H1 (cell line): Measurements from ENCODE around the gene MIOX. TPM values are rescaled to one million over a fixed set of nuclear protein-coding genes. Genes with fewer than 3 reads are reported as not detected.

Source experiments
- CTCF ChIA-PET: fragments of 300-600 bp; sonication (Branson Sonifier 250); formaldehyde crosslinking; loops from one replicate; lab custom pipeline; 2021; ENCODE audit not compliant: partially characterized antibody; lab: Charles Lee
- POLR2A ChIA-PET: fragments of 300-600 bp; sonication (Branson Sonifier 250); formaldehyde crosslinking; loops from one replicate; lab custom pipeline; 2021; ENCODE audit warnings: inconsistent platforms; ENCODE audit not compliant: partially characterized antibody; lab: Charles Lee
- DNase-seq, 2 experiments: peaks; one replicate each; pipeline versions ENCODE4 v3.0.0 to v3.0.0-alpha.2; 2010 to 2022; ENCODE audit warnings: low spot score in 2 of 2, low read depth in 1 of 2, mixed read lengths in 1 of 2
- FAIRE-seq: peaks from 2 replicates; lab custom pipeline; 2011; peaks lifted over from hg19 to GRCh38; lab: Jason Lieb, UNC
- H2AFZ ChIP-seq: 2 replicates; pipeline ENCODE4 v1.8.1; 2012; ENCODE audit warnings: low read length, inconsistent platforms
- H2AK5ac ChIP-seq: 2 replicates; pipeline ENCODE4 v1.6.1; 2013; ENCODE audit warnings: low read depth, low read length
- H2BK120ac ChIP-seq: replicated peaks from 2 replicates; pipeline ENCODE3; 2013; ENCODE audit warnings: low read depth, low read length, inconsistent platforms
- H2BK12ac ChIP-seq: 2 replicates; pipeline ENCODE4 v1.6.1; 2013; ENCODE audit warnings: low read depth, low read length
- H2BK15ac ChIP-seq: 2 replicates; pipeline ENCODE4 v1.6.1; 2013; ENCODE audit warnings: low read length
- H2BK20ac ChIP-seq: 2 replicates; pipeline ENCODE4 v1.6.1; 2013; ENCODE audit warnings: low read length
- H2BK5ac ChIP-seq: 2 replicates; pipeline ENCODE4 v1.6.1; 2013; ENCODE audit warnings: low read depth, low read length
- H3K14ac ChIP-seq: 2 replicates; pipeline ENCODE4 v1.6.1; 2013; ENCODE audit warnings: inconsistent platforms; ENCODE audit not compliant: insufficient read length
- H3K18ac ChIP-seq: 2 replicates; pipeline ENCODE4 v1.6.1; 2013; ENCODE audit warnings: low read length; ENCODE audit errors: extremely low read depth
- H3K23ac ChIP-seq: 2 replicates; pipeline ENCODE4 v1.6.1; 2013; ENCODE audit warnings: inconsistent platforms; ENCODE audit not compliant: insufficient read length
- H3K23me2 ChIP-seq: 2 replicates; pipeline ENCODE4 v1.6.1; 2013; ENCODE audit warnings: low read depth, low read length
- H3K27ac ChIP-seq: 2 replicates; pipeline ENCODE4 v1.6.1; 2011; ENCODE audit warnings: low read depth, low read length, inconsistent platforms
- H3K27me3 ChIP-seq, 4 experiments: replicated peaks in 1 of 4; 1 replicate in 1 of 4; 2 replicates in 3 of 4; pipeline versions ENCODE4 v1.6.1 to v1.8.1; 2011 to 2013; ENCODE audit warnings: low read length in 3 of 4, mild to moderate bottlenecking in 3 of 4, inconsistent platforms in 2 of 4, mixed read lengths in 2 of 4, moderate library complexity in 1 of 4; ENCODE audit not compliant: control insufficient read depth in 3 of 4, insufficient read depth in 3 of 4; ENCODE audit errors: extremely low read depth in 1 of 4
- H3K36me3 ChIP-seq, 4 experiments: 2 replicates each; pipeline versions ENCODE4 v1.6.1 to v1.8.1; 2011 to 2013; ENCODE audit warnings: mild to moderate bottlenecking in 4 of 4, low read length in 3 of 4, moderate library complexity in 2 of 4, control low read depth in 1 of 4, inconsistent platforms in 1 of 4; ENCODE audit not compliant: insufficient read depth in 4 of 4, control insufficient read depth in 2 of 4
- H3K4ac ChIP-seq: replicated peaks from 2 replicates; pipeline ENCODE3; 2013; ENCODE audit warnings: low read length, low read depth, mixed read lengths, inconsistent platforms; ENCODE audit not compliant: insufficient read length
- H3K4me1 ChIP-seq, 4 experiments: replicated peaks in 1 of 4; 1 replicate in 1 of 4; 2 replicates in 3 of 4; pipeline versions ENCODE4 v1.6.1 to v1.8.1; 2011 to 2013; ENCODE audit warnings: low read length in 3 of 4, inconsistent platforms in 2 of 4, mixed read lengths in 1 of 4; ENCODE audit not compliant: insufficient read depth in 4 of 4, control insufficient read depth in 3 of 4
- H3K4me2 ChIP-seq, 2 experiments: 2 replicates each; pipeline versions ENCODE4 v1.6.1 to v1.8.1; 2011 to 2013; ENCODE audit warnings: low read depth in 2 of 2, low read length in 2 of 2, control low read depth in 1 of 2, inconsistent platforms in 1 of 2, mild to moderate bottlenecking in 1 of 2; ENCODE audit not compliant: insufficient read depth in 1 of 2
- H3K4me3 ChIP-seq, 4 experiments: fragments of 200-600, 300-600 bp in 1 of 4; sonication (generic), shearing (Covaris generic), sonication (Bioruptor Twin) in 1 of 4; 2 replicates each; pipeline versions ENCODE4 v1.5.1 to v1.8.1; 2011 to 2016; ENCODE audit warnings: low read length in 4 of 4, low read depth in 3 of 4, control low read depth in 2 of 4, inconsistent platforms in 2 of 4, mild to moderate bottlenecking in 2 of 4, mixed read lengths in 1 of 4, moderate library complexity in 1 of 4; ENCODE audit not compliant: insufficient read depth in 2 of 4; ENCODE audit errors: extremely low read depth in 1 of 4
- H3K56ac ChIP-seq: replicated peaks from 2 replicates; pipeline ENCODE3; 2013; ENCODE audit warnings: low read depth, mild to moderate bottlenecking, mixed read lengths, low read length, inconsistent platforms; ENCODE audit not compliant: insufficient read length
- H3K79me1 ChIP-seq: 2 replicates; pipeline ENCODE4 v1.6.1; 2013; ENCODE audit warnings: low read depth, low read length, control low read depth
- H3K79me2 ChIP-seq, 2 experiments: 2 replicates each; pipeline versions ENCODE4 v1.6.1 to v1.8.1; 2012 to 2013; ENCODE audit warnings: low read length in 2 of 2, mild to moderate bottlenecking in 2 of 2, inconsistent platforms in 1 of 2; ENCODE audit not compliant: insufficient read depth in 2 of 2, control insufficient read depth in 1 of 2
- H3K9ac ChIP-seq, 4 experiments: replicated peaks in 1 of 4; 1 replicate in 1 of 4; 2 replicates in 3 of 4; pipeline versions ENCODE4 v1.6.1 to v1.8.1; 2011 to 2013; ENCODE audit warnings: low read depth in 3 of 4, low read length in 3 of 4, control low read depth in 2 of 4, mild to moderate bottlenecking in 2 of 4, moderate library complexity in 2 of 4, inconsistent platforms in 1 of 4; ENCODE audit errors: extremely low read depth in 1 of 4
- H3K9me3 ChIP-seq, 2 experiments: 2 replicates each; pipeline versions ENCODE4 v1.6.1 to v1.8.1; 2012 to 2013; ENCODE audit warnings: mild to moderate bottlenecking in 2 of 2, moderate library complexity in 2 of 2, control low read depth in 1 of 2, inconsistent platforms in 1 of 2, low read depth in 1 of 2, low read length in 1 of 2, mixed read lengths in 1 of 2; ENCODE audit not compliant: insufficient read depth in 2 of 2
- H4K20me1 ChIP-seq, 2 experiments: replicated peaks in 1 of 2; 2 replicates each; pipeline versions ENCODE3 to v1.8.1; 2011 to 2013; ENCODE audit warnings: inconsistent platforms in 2 of 2, low read length in 2 of 2, mild to moderate bottlenecking in 1 of 2; ENCODE audit not compliant: insufficient read depth in 2 of 2, control insufficient read depth in 1 of 2
- H4K5ac ChIP-seq: 2 replicates; pipeline ENCODE4 v1.6.1; 2013; ENCODE audit warnings: low read length, low read depth, mixed read lengths, inconsistent platforms; ENCODE audit not compliant: insufficient read length
- H4K8ac ChIP-seq: 2 replicates; pipeline ENCODE4 v1.8.0; 2013; ENCODE audit warnings: mild to moderate bottlenecking, moderate library complexity, low read length, inconsistent platforms; ENCODE audit not compliant: insufficient read depth; ENCODE audit errors: extremely low read depth
- H4K91ac ChIP-seq: replicated peaks from 2 replicates; pipeline ENCODE3; 2013; ENCODE audit warnings: low read length, mixed read lengths, inconsistent platforms; ENCODE audit not compliant: insufficient read length
- BACH1 ChIP-seq: IDR thresholded peaks from 2 replicates; pipeline ENCODE4 v1.6.1; 2012; ENCODE audit warnings: low read length, improper control_type of control experiment
- CBX8 ChIP-seq: fragments of 300-800, 300-1000 bp; sonication (generic); IDR thresholded peaks from 2 replicates; pipeline ENCODE4 v1.7.1; 2016; ENCODE audit warnings: low read depth, low read length, borderline replicate concordance
- E2F6 ChIP-seq: IDR thresholded peaks from 2 replicates; pipeline ENCODE4 v1.6.1; 2012; ENCODE audit warnings: inconsistent platforms
- KDM1A ChIP-seq: fragments of 200-600, 300-600 bp; sonication (generic); IDR thresholded peaks from 2 replicates; pipeline ENCODE4 v1.7.1; 2016; ENCODE audit warnings: mild to moderate bottlenecking, low read length, borderline replicate concordance
- KDM4A ChIP-seq: IDR thresholded peaks from one replicate; pipeline ENCODE4 v1.7.1; 2012; ENCODE audit warnings: low read depth, mild to moderate bottlenecking, moderate library complexity, low read length, inconsistent platforms; ENCODE audit not compliant: severe bottlenecking
- POLR2AphosphoS5 ChIP-seq: IDR thresholded peaks from 2 replicates; pipeline ENCODE4 v1.6.1; 2011; ENCODE audit warnings: low read depth, low read length
- SIX5 ChIP-seq: IDR thresholded peaks from 2 replicates; pipeline ENCODE4 v1.6.1; 2011; ENCODE audit warnings: mild to moderate bottlenecking, low read depth, low read length
- TBP ChIP-seq: IDR thresholded peaks from 2 replicates; pipeline ENCODE4 v1.6.1; 2011; ENCODE audit warnings: low read depth, low read length, improper control_type of control experiment
- ZNF274 ChIP-seq: IDR thresholded peaks from 2 replicates; pipeline ENCODE4 v1.7.0; 2012; ENCODE audit warnings: low read length, borderline replicate concordance; ENCODE audit errors: extremely low read depth
- WGBS, 2 experiments: shearing (Covaris generic) in 1 of 2; methylation state at CpG; one replicate each; pipeline versions ENCODE4 v1.1.6 to v1.1.7; 2013 to 2015; ENCODE audit warnings: low lambda C conversion rate in 2 of 2, mixed read lengths in 2 of 2, inconsistent platforms in 1 of 2, low coverage in 1 of 2, missing lambda C conversion rate in 1 of 2; ENCODE audit not compliant: insufficient replicate concordance in 2 of 2, insufficient coverage in 1 of 2, insufficient read length in 1 of 2; ENCODE audit errors: extremely low coverage in 1 of 2, missing lambda C conversion rate in 1 of 2; 5-methylcytosine and 5-hydroxymethylcytosine counted together
- polyA plus RNA-seq, 7 experiments: library from polyadenylated mRNA; depleted of rRNA in 3 of 7; stranded (reverse) in 5 of 7; unstranded in 2 of 7; fragments of >200 nt in 5 of 7; fragments of 200-250 nt in 2 of 7; gene quantifications; 1 replicate in 5 of 7; 2 replicates in 1 of 7; 4 replicates in 1 of 7; pipeline versions ENCODE4 v1.2.1 to v1.2.3, GENCODE V29; 2011 to 2013; ENCODE audit warnings: missing spikeins in 2 of 7, mixed read lengths in 2 of 7
- total RNA-seq: library from RNA; stranded (reverse); fragmentation: NEBNext Ultra II Directional; extraction: Animal tissue kit (Norgen Biotek cat#: 25700); gene quantifications from 2 replicates; pipeline ENCODE4 v1.2.1, GENCODE V29; 2021
- TF ChIP-seq, protein P1 (sequence below): IDR thresholded peaks from 2 replicates; pipeline ENCODE4 v1.6.1; 2011; ENCODE audit warnings: low read depth, mild to moderate bottlenecking, low read length; ENCODE audit not compliant: insufficient read depth

MIOX gene
- total and polyA plus RNA-seq, 2 of the 8 experiments (the other 6 are each of a cell fraction or from before 2014, with no cell fraction given) = 0.30 to 0.32 TPM

- peak within 1 kb of the TSS; percentile 63 to 78 (median 67) for H3K4me3 ChIP-seq
- no peaks in the 10 kb centered on the region for H3K79me1 ChIP-seq
- 0% methylated on average over 55 of the region's 84 CpGs; no CpG with 5 or more reads in 1 of the 2 experiments for WGBS, 2 experiments
- no peak within 1 kb of the TSS for H3K56ac ChIP-seq
- ChIA-PET POLR2A (interaction anchor here (0.6 to 3.0 kb wide), 17 partner anchors 9 to 85 kb away, joined by 3 to 32 read pairs (median 4); partner anchors contain the start of genes LMF2, NCAPH2 and SYCE3), CTCF (interaction anchor here (0.6 to 3.4 kb wide), 30 partner anchors 8 to 277 kb away, joined by 3 to 36 read pairs (median 4); partner anchors contain the start of genes DENND6B, KLHDC7B, LMF2 and NCAPH2)
- H4K8ac ChIP-seq = peak within 1 kb of the TSS; percentile 80
- H3K23me2 ChIP-seq = peaks cover 17% of the 10 kb centered on the region; the same call in 1 of the 2 replicates
- peaks cover 20 to 37% (median 30%) of the 10 kb centered on the region in 4 experiments for H3K27me3 ChIP-seq
- no peak within 1 kb of the TSS for H2BK15ac ChIP-seq
- no peak within 1 kb of the TSS; the same call in 1 of the 2 replicates for H3K27ac ChIP-seq
- H2AFZ ChIP-seq = no peak within 1 kb of the TSS
- H3K4ac ChIP-seq = peak within 1 kb of the TSS; percentile 91
- peak within 1 kb of the TSS; percentile 70 to 88 for H3K4me2 ChIP-seq
- H2BK12ac ChIP-seq = no peak within 1 kb of the TSS
- H3K36me3 ChIP-seq = peaks cover 4 to 16% (median 11%) of the 10 kb centered on the region in 4 experiments; a peak in 6 of 8 replicates
- DNase-seq (peak; percentile 89 to 96), FAIRE-seq (no peak)
- peak within 1 kb of the TSS; percentile 85; the same call in 1 of the 2 replicates for H2BK5ac ChIP-seq
- H3K23ac ChIP-seq = no peak within 1 kb of the TSS
- H3K14ac ChIP-seq = no peak within 1 kb of the TSS
- peak within 1 kb of the TSS; percentile 60 for H3K18ac ChIP-seq
- no peak within 1 kb of the TSS for H2BK20ac ChIP-seq
- H4K5ac ChIP-seq = peak within 1 kb of the TSS; percentile 70
- peaks cover 0 to 13% (median 6%) of the 10 kb centered on the region in 4 experiments; a peak in 5 of 7 replicates for H3K4me1 ChIP-seq
- 0 out of 2 replicates have a peak within 1 kb of the TSS, but pooled peaks have one; percentile 55 for H2AK5ac ChIP-seq
- H3K9ac ChIP-seq = peak within 1 kb of the TSS; percentile 6 to 76 (median 67)
- no peak within 1 kb of the TSS for H2BK120ac ChIP-seq
- H4K20me1 ChIP-seq = peaks cover 5 to 25% of the 10 kb centered on the region in 2 experiments
- H3K79me2 ChIP-seq = no peaks in the 10 kb centered on the region
- H4K91ac ChIP-seq = peak within 1 kb of the TSS; percentile 81
- H3K9me3 ChIP-seq = no peaks in the 10 kb centered on the region
- TF ChIP-seq, protein P1, sequence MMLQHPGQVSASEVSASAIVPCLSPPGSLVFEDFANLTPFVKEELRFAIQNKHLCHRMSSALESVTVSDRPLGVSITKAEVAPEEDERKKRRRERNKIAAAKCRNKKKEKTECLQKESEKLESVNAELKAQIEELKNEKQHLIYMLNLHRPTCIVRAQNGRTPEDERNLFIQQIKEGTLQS = peak; percentile 77
- TF ChIP-seq CBX8 = no peak
- TF ChIP-seq ZNF274 = no peak
- TF ChIP-seq E2F6 = peak; percentile 87
- TF ChIP-seq POLR2AphosphoS5 = no peak; the same call in 1 of the 2 replicates
- TF ChIP-seq TBP = peak; percentile 57; the same call in 1 of the 2 replicates
- TF ChIP-seq BACH1 = no peak
- TF ChIP-seq KDM4A = peak; percentile 40
- no peak for TF ChIP-seq SIX5
- TF ChIP-seq KDM1A = no peak
Measured at GRCh38 chr22:50525104-50525857, 38.6 kb downstream of the MIOX start, which contains the start of gene SCO2. TSS of gene SCO2 (minus strand) at chr22:50525598. CDS start at chr22:50524411, 1,187 bp downstream.
